ENCODE measurements around the gene ZBTB46.

The ZBTB46 gene

GRCh38 chr20:63703976-63704748 lies 126.9 kb downstream of the ZBTB46 start:
- no peak for DNase-seq (ENCODE audit: low read depth)

- no peak for DNase-seq (ENCODE audit: low read depth)
Observed at GRCh38 chr20:63703471-63703975, 127.5 kb downstream of the ZBTB46 start.

- DNase-seq (ENCODE audit: low read depth) = no peak
Observed at GRCh38 chr20:63702751-63703470, 128.2 kb downstream of the ZBTB46 start.

GRCh38 chr20:63702036-63702665 lies 128.9 kb downstream of the ZBTB46 start:
- DNase-seq (ENCODE audit: low read depth) = no peak

DNA sequence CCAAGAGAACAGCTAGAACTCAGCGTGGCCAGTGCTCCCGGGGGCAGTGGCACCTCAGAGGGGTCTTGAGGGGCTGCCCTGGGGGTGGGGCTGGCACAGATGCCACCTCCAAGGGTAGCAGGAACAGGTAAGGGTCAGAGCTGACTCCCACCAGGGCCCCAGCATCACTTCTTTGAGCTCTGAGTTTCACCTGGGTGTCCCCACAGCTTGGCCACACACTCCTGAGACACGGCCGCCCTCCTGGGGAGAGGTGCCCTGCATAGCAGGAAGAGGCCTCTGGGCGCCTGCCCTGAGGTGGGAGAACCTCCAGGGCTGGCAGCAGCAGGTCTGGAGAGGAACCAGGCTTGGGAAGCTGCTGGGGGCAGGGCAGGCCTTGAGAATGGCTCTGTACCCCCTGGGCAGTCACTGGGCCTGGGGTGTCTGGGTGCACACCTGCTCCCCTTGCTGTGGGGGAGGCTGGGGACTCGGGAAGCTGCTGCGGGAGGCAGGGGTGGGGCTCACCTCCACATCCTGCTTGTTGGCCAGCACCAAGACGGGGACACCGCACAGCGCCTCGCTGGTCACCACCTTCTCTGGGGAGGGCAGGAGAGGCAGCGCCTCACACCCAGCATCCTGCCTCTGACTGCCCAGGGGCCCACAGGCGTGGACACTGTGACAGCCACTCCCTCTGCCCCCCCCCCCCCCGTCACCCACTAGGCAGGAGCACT lies 129.6 kb downstream of the ZBTB46 start:
- DNase-seq (ENCODE audit: low read depth) = no peak

GRCh38 chr20:63701051-63701328 lies 130.1 kb downstream of the ZBTB46 start:
- DNase-seq (ENCODE audit: low read depth) = no peak

DNA sequence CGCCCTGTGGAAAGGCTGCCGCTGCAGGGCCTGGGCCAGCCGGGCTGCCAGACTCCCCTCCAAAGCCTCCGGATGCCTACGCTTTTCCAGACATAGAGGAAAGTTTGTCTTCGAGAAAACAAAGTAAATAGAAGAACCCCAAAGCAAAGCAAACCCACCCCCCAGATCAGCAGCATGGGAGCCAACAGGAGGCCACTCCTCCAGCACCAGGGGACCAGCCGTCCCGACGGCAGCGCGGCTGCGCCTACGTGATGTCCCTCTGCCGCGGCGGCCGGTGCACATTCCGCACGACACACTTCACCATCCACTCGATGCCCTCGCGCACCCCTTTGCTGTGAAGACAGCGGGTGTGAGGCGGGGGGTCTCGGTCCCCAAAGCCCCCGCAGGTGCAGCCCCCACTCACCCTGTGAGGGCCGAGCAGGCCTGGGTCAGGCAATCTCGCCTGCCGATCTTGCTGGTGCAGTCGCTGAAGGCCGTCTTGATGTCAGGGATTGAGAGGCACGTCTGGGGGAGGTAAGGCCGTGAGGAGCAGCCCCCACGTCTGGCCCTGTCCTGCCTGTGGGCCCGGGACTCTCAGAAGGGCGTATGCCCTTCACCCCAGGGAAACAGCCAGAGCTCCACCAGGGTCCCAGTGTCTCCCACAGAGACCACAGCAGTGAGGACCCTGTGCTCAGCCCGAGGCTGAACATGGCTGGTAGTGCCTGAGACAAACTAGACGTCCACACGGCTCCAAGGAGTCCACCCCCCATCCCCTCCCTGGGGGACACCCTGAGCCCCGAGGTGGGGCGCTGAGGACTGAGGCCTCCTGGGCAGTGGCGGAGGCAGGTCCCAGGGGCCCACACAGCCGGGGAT lies 130.6 kb downstream of the ZBTB46 start:
- DNase-seq (ENCODE audit: low read depth) = no peak

GRCh38 chr20:63699466-63700198 lies 131.4 kb downstream of the ZBTB46 start:
- DNase-seq (ENCODE audit: low read depth) = no peak

- DNase-seq (ENCODE audit: low read depth) = peak; percentile 57
Observed at GRCh38 chr20:63698739-63699465, 132.2 kb downstream of the ZBTB46 start.

DNA sequence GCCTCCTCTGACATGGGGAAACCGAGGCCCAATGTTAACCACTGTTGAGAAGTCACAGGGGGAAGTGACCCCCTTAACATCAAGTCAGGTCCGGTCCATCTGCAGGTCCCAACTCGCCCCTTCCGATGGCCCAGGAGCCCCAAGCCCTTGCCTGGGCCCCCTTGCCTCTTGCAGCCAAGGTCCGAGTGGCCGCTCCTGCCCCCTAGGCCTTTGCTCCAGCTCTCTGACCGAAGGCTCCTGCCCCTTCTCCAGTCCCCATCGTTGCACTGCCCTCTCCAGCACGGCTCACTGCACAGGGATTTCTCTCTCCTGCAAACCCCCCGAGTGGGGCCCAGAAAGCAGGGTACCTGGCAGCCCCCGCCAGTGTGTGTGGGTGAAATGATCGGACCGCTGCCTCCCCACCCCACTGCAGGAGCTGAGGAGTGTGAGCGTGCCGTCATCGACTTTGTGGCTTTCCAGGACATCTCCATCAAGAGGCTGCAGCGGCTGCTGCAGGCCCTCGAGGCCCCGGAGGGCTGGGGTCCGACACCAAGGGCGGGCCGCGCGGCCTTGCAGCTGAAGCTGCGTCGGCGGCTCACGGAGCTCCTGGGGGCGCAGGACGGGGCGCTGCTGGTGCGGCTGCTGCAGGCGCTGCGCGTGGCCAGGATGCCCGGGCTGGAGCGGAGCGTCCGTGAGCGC lies 133.1 kb downstream of the ZBTB46 start:
- DNase-seq (ENCODE audit: low read depth) = no peak

GRCh38 chr20:63697357-63697867 lies 133.7 kb downstream of the ZBTB46 start:
- DNase-seq (ENCODE audit: low read depth) = no peak

GRCh38 chr20:63696628-63697356 lies 134.3 kb downstream of the ZBTB46 start, which contains the start of gene TNFRSF6B:
TNFRSF6B (plus strand) TSS chr20:63696652; CDS start chr20:63696768, 116 bp downstream.
- DNase-seq (ENCODE audit: low read depth) = no peak

GRCh38 chr20:63696306-63696627 lies 134.8 kb downstream of the ZBTB46 start:
- DNase-seq (ENCODE audit: low read depth) = no peak

DNA sequence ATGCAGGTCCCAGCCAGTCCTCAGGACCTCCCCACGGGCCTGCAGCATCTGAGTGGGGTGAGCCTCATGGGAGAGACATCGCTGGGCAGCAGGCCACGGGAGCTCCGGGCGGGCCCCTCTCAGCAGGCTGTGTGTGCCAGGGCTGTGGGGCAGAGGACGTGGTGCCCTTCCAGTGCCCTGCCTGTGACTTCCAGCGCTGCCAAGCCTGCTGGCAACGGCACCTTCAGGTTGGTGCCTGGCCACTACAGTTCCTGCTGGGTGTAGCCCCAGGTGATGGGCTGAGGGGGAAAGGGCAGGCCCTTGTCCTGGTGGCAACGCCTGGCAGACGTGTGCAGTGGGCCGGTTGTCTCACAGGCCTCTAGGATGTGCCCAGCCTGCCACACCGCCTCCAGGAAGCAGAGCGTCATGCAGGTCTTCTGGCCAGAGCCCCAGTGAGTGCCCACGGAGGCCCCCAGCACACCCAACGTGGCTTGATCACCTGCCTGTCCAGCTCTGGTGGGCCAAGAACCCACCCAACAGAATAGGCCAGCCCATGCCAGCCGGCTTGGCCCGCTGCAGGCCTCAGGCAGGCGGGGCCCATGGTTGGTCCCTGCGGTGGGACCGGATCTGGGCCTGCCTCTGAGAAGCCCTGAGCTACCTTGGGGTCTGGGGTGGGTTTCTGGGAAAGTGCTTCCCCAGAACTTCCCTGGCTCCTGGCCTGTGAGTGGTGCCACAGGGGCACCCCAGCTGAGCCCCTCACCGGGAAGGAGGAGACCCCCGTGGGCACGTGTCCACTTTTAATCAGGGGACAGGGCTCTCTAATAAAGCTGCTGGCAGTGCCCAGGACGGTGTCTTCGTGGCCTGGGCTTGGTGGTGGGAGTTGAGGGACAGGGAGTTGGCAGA lies 135.4 kb downstream of the ZBTB46 start:
- no peak for DNase-seq (ENCODE audit: low read depth)

GRCh38 chr20:63694584-63695423 lies 136.3 kb downstream of the ZBTB46 start:
- DNase-seq (ENCODE audit: low read depth) = no peak

GRCh38 chr20:63693733-63694583 lies 137.1 kb downstream of the ZBTB46 start:
- DNase-seq (ENCODE audit: low read depth) = no peak
